Measurements from ENCODE around the gene DTX3.
"Not testable (repeated sequence)": the region's sequence is repeated elsewhere in the genome, so short reads cannot be mapped to it uniquely, and the experiment has no call there.

The DTX3 gene

GRCh38 chr12:57632958-57633840 is 28.6 kb downstream of the DTX3 start, which contains the start of gene B4GALNT1:
Gene B4GALNT1 (minus strand): TSS chr12:57633201. CDS start chr12:57632132, 1,069 bp downstream.
- DNase-seq = peak; percentile 75

- not testable (repeated sequence) for DNase-seq
These were observed 32.1 kb downstream of the DTX3 start for GRCh38 chr12:57636731-57637130.

GRCh38 chr12:57637364-57637763 is 32.7 kb downstream of the DTX3 start:
- DNase-seq = no peak

- DNase-seq = no peak
These were observed 33.5 kb downstream of the DTX3 start for GRCh38 chr12:57638096-57638495.

GRCh38 chr12:57640175-57641042 is 35.8 kb downstream of the DTX3 start:
- no peak for DNase-seq

GRCh38 chr12:57641699-57642442 is 37.2 kb downstream of the DTX3 start:
- DNase-seq = no peak

GRCh38 chr12:57645990-57646658 is 41.5 kb downstream of the DTX3 start:
- not testable (repeated sequence) for DNase-seq

- not testable (repeated sequence) for DNase-seq
These were observed 42.0 kb downstream of the DTX3 start for GRCh38 chr12:57646659-57647049.

- DNase-seq = no peak
These were observed 49.4 kb downstream of the DTX3 start for GRCh38 chr12:57654042-57654441.

- DNase-seq = no peak
These were observed 51.1 kb downstream of the DTX3 start for GRCh38 chr12:57655541-57656240.

- not testable (repeated sequence) for DNase-seq
These were observed 51.8 kb downstream of the DTX3 start for GRCh38 chr12:57656408-57656807.

- DNase-seq = no peak
These were observed 53.1 kb downstream of the DTX3 start for GRCh38 chr12:57657744-57658143.

- DNase-seq = no peak
These were observed 54.3 kb downstream of the DTX3 start for GRCh38 chr12:57658890-57659289.
